Loucy (cell line): Measurements from ENCODE around the gene APBA1.

Source experiments
- EZH2phosphoT487 ChIP-seq: fragments of 200-600 bp; IDR thresholded peaks from 2 replicates; pipeline ENCODE4 v1.6.1; 2018; ENCODE audit warnings: antibody characterized with exemption, mild to moderate bottlenecking, moderate library complexity, borderline replicate concordance
- TF ChIP-seq, protein P1 (sequence below): fragments of 200-600 bp; sonication (generic); conservative IDR thresholded peaks from 2 replicates; pipeline ENCODE4 v1.5.1; 2014; ENCODE audit warnings: mild to moderate bottlenecking, antibody characterized with exemption, low read length

DNA sequence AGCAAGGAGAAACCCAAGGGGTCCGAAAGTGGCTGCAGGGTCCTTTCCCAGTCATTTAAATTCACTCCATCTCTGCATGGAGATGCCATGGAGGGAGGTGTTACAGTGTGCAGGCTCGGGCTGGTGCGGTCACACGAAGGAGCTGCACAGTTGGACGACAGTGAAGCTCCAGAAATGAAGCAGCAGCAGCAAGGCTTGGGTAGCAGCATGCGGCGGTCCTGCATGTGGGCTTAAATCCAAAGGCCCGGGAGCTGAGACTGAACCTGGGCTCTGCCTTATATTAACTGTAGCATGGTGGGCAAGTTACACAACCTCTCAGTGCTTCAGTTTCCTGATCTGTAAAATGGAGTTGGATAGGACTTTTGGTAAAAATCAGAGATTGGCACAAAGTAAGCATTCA lies 51.4 kb downstream of the APBA1 start:
- TF ChIP-seq, protein P1, sequence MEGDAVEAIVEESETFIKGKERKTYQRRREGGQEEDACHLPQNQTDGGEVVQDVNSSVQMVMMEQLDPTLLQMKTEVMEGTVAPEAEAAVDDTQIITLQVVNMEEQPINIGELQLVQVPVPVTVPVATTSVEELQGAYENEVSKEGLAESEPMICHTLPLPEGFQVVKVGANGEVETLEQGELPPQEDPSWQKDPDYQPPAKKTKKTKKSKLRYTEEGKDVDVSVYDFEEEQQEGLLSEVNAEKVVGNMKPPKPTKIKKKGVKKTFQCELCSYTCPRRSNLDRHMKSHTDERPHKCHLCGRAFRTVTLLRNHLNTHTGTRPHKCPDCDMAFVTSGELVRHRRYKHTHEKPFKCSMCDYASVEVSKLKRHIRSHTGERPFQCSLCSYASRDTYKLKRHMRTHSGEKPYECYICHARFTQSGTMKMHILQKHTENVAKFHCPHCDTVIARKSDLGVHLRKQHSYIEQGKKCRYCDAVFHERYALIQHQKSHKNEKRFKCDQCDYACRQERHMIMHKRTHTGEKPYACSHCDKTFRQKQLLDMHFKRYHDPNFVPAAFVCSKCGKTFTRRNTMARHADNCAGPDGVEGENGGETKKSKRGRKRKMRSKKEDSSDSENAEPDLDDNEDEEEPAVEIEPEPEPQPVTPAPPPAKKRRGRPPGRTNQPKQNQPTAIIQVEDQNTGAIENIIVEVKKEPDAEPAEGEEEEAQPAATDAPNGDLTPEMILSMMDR: no peak
- no peak for TF ChIP-seq EZH2phosphoT487
